Neural cell (in vitro differentiated cells): ENCODE data around the gene ARAP2. TPM values are rescaled to one million over a fixed set of nuclear protein-coding genes. Genes with fewer than 3 reads are reported as not detected.

Source experiments
- H2AFZ ChIP-seq: fragments of 200-600, 300-800 bp; sonication (generic), shearing (Covaris generic); 2 replicates; pipeline ENCODE4 v1.6.0; 2014; ENCODE audit warnings: low read depth, mild to moderate bottlenecking, antibody characterized with exemption, low read length, moderate library complexity
- H3F3A ChIP-seq: fragments of 200-600 bp; shearing (Covaris generic); 2 replicates; pipeline ENCODE4 v1.6.1; 2016; ENCODE audit warnings: mild to moderate bottlenecking, moderate library complexity, mixed read lengths, antibody characterized with exemption, low read length; ENCODE audit not compliant: insufficient read depth, poor library complexity, severe bottlenecking
- H3K27ac ChIP-seq: fragments of 200-600, 300-800 bp; sonication (generic), shearing (Covaris generic); 2 replicates; pipeline ENCODE4 v1.5.1; 2014; ENCODE audit warnings: mild to moderate bottlenecking, low read length, moderate library complexity
- H3K27me3 ChIP-seq: fragments of 300-800, 200-600 bp; sonication (generic), shearing (Covaris generic); 2 replicates; pipeline ENCODE4 v1.6.0; 2014; ENCODE audit warnings: mild to moderate bottlenecking, low read depth, low read length, moderate library complexity; ENCODE audit not compliant: insufficient read depth
- H3K36me3 ChIP-seq: fragments of 300-800, 200-600 bp; sonication (generic), shearing (Covaris generic); 2 replicates; pipeline ENCODE4 v1.5.1; 2014; ENCODE audit warnings: mild to moderate bottlenecking, antibody characterized with exemption, low read length, moderate library complexity; ENCODE audit not compliant: insufficient read depth
- H3K4me2 ChIP-seq: fragments of 300-800, 200-600 bp; sonication (generic), shearing (Covaris generic); 2 replicates; pipeline ENCODE4 v1.6.0; 2014; ENCODE audit warnings: mild to moderate bottlenecking, low read length
- H3K4me3 ChIP-seq: fragments of 300-800, 200-600 bp; sonication (generic), shearing (Covaris generic); 2 replicates; pipeline ENCODE4 v1.5.1; 2014; ENCODE audit warnings: mild to moderate bottlenecking, low read length, moderate library complexity
- H3K79me2 ChIP-seq: fragments of 200-600 bp; shearing (Covaris generic); replicated peaks from 2 replicates; pipeline ENCODE4 v1.6.0; 2014; ENCODE audit warnings: mild to moderate bottlenecking, low read length, moderate library complexity; ENCODE audit not compliant: insufficient read depth
- H3K9ac ChIP-seq: fragments of 300-800, 200-600 bp; sonication (generic), shearing (Covaris generic); 2 replicates; pipeline ENCODE4 v1.6.1; 2016; ENCODE audit warnings: mild to moderate bottlenecking, low read length, mixed read lengths
- H3K9me2 ChIP-seq: fragments of 200-600 bp; shearing (Covaris generic); 2 replicates; pipeline ENCODE4 v1.6.1; 2016; ENCODE audit warnings: mild to moderate bottlenecking, low read length, mixed read lengths; ENCODE audit not compliant: insufficient read depth
- H3K9me3 ChIP-seq: fragments of 200-600, 300-800 bp; sonication (generic), shearing (Covaris generic); 2 replicates; pipeline ENCODE4 v1.6.1; 2016; ENCODE audit warnings: mild to moderate bottlenecking, mixed run types, low read length, moderate library complexity, mixed read lengths
- H4K20me1 ChIP-seq: fragments of 200-600 bp; shearing (Covaris generic); 2 replicates; pipeline ENCODE4 v1.6.1; 2016; ENCODE audit warnings: mild to moderate bottlenecking, mixed run types; ENCODE audit not compliant: insufficient read depth
- CTCF ChIP-seq: fragments of 450-650 bp; IDR thresholded peaks from 2 replicates; pipeline ENCODE4 v1.5.1; 2014; ENCODE audit warnings: antibody characterized with exemption, mild to moderate bottlenecking, moderate library complexity; ENCODE audit not compliant: poor library complexity, severe bottlenecking
- EP300 ChIP-seq: fragments of 450-650 bp; conservative IDR thresholded peaks from 2 replicates; pipeline ENCODE4 v1.6.1; 2014; ENCODE audit warnings: antibody characterized with exemption, mild to moderate bottlenecking, moderate library complexity; ENCODE audit not compliant: poor library complexity, severe bottlenecking
- EZH2 ChIP-seq: fragments of 200-600, 300-800 bp; shearing (Covaris generic), sonication (generic); IDR thresholded peaks from 2 replicates; pipeline ENCODE4 v1.6.1; 2014; ENCODE audit warnings: antibody characterized with exemption, low read length, borderline replicate concordance, mild to moderate bottlenecking; ENCODE audit not compliant: insufficient read depth, poor library complexity, severe bottlenecking
- MXI1 ChIP-seq: fragments of 450-650 bp; conservative IDR thresholded peaks from 2 replicates; pipeline ENCODE4 v1.6.1; 2014; ENCODE audit warnings: antibody characterized with exemption, mild to moderate bottlenecking; ENCODE audit not compliant: poor library complexity, severe bottlenecking
- POLR2AphosphoS5 ChIP-seq: IDR thresholded peaks from 2 replicates; pipeline ENCODE4 v1.6.1; 2012
- RAD21 ChIP-seq: fragments of 450-650 bp; conservative IDR thresholded peaks from 2 replicates; pipeline ENCODE4 v1.6.1; 2014; ENCODE audit warnings: antibody characterized with exemption, mild to moderate bottlenecking, moderate library complexity
- REST ChIP-seq: IDR thresholded peaks from 2 replicates; pipeline ENCODE4 v1.6.1; 2012; ENCODE audit warnings: borderline replicate concordance
- TAF1 ChIP-seq: IDR thresholded peaks from 2 replicates; pipeline ENCODE4 v1.6.1; 2012; ENCODE audit warnings: low read depth
- polyA plus RNA-seq: library from polyadenylated mRNA; depleted of rRNA; stranded (reverse); fragments of >200 nt; gene quantifications from 2 replicates; pipeline ENCODE4 v1.2.3, GENCODE V29; 2014

ARAP2 gene
- polyA plus RNA-seq, 1 donor from 2014 or later = 2.1 TPM

- TF ChIP-seq CTCF = no peak
- TF ChIP-seq TAF1 = no peak
- no peak for TF ChIP-seq RAD21
- TF ChIP-seq EP300 = no peak
Measured at GRCh38 chr4:36024901-36025660, 219.2 kb downstream of the ARAP2 start (continued).

GRCh38 chr4:36020351-36020750 lies 224.0 kb downstream of the ARAP2 start:
- Histone ChIP-seq H3K27me3 (no peaks in the 10 kb centered on the region), H3K27ac (no peak overlapping the region), H2AFZ (no peak overlapping the region), H3K9me2 (no peaks in the 10 kb centered on the region), H3K4me3 (no peak overlapping the region), H3K4me2 (no peak overlapping the region), H3K9me3 (no peaks in the 10 kb centered on the region), H3K79me2 (no peaks in the 10 kb centered on the region), H4K20me1 (no peaks in the 10 kb centered on the region), H3K36me3 (no peaks in the 10 kb centered on the region), H3K9ac (no peak overlapping the region), H3F3A (no peaks in the 10 kb centered on the region)
- TF ChIP-seq EP300 (no peak), TAF1 (no peak), CTCF (no peak), REST (no peak), EZH2 (no peak), RAD21 (no peak), POLR2AphosphoS5 (no peak), MXI1 (no peak)

Other genes starting within 250 kb of the ARAP2 start
- not detected in 2 replicates for gene DTHD1, start 37.1 kb upstream of the ARAP2 start, polyA plus RNA-seq